ENCODE data around the gene SMC5. TPM values are rescaled to one million over a fixed set of nuclear protein-coding genes. Genes with fewer than 3 reads are reported as not detected.
"Not testable (repeated sequence)": the region's sequence is repeated elsewhere in the genome, so short reads cannot be mapped to it uniquely, and the experiment has no call there.

SMC5 gene
- total RNA-seq, 3 donors from 2014 or later = 35.9 to 44.3 (median 38.1) TPM

GRCh38 chr9:70292253-70292652 is 33.5 kb downstream of the SMC5 start:
- no peak overlapping the region for H3K4me3 Mint-ChIP-seq
- no peaks in the 10 kb centered on the region for H3K27me3 Mint-ChIP-seq (ENCODE audit: low read depth)
- DNase-seq (no peak), ATAC-seq (no peak)
- peaks cover 8% of the 10 kb centered on the region for H3K4me1 Mint-ChIP-seq (ENCODE audit: low read depth)
- peaks cover 3% of the 10 kb centered on the region for H3K9me3 Mint-ChIP-seq
- peaks cover 60% of the 10 kb centered on the region for H3K36me3 Mint-ChIP-seq (ENCODE audit: insufficient read depth)

- peaks cover 55% of the 10 kb centered on the region for H3K36me3 Mint-ChIP-seq (ENCODE audit: insufficient read depth)
- peaks cover 3% of the 10 kb centered on the region for H3K9me3 Mint-ChIP-seq
- H3K4me1 Mint-ChIP-seq (ENCODE audit: low read depth) = peaks cover 8% of the 10 kb centered on the region
- ATAC-seq (no peak), DNase-seq (no peak)
- H3K27me3 Mint-ChIP-seq (ENCODE audit: low read depth) = no peaks in the 10 kb centered on the region
- H3K4me3 Mint-ChIP-seq = no peak overlapping the region
These were observed 34.4 kb downstream of the SMC5 start for GRCh38 chr9:70293214-70293613.

GRCh38 chr9:70297141-70297540 is 38.4 kb downstream of the SMC5 start:
- peaks cover 57% of the 10 kb centered on the region for H3K36me3 Mint-ChIP-seq (ENCODE audit: insufficient read depth)
- no peaks in the 10 kb centered on the region for H3K27me3 Mint-ChIP-seq (ENCODE audit: low read depth)
- ATAC-seq (no peak), DNase-seq (no peak)
- H3K9me3 Mint-ChIP-seq = peaks cover 4% of the 10 kb centered on the region
- H3K4me3 Mint-ChIP-seq = no peak overlapping the region
- H3K4me1 Mint-ChIP-seq (ENCODE audit: low read depth) = peaks cover 12% of the 10 kb centered on the region

- ATAC-seq (no peak), DNase-seq (no peak)
These were observed 39.5 kb downstream of the SMC5 start for GRCh38 chr9:70298245-70298771.

GRCh38 chr9:70303268-70303667 is 44.5 kb downstream of the SMC5 start:
- H3K36me3 Mint-ChIP-seq (ENCODE audit: insufficient read depth) = peaks cover 48% of the 10 kb centered on the region
- no peak for ATAC-seq
- DNase-seq = no peak
- H3K4me1 Mint-ChIP-seq (ENCODE audit: low read depth) = peaks cover 4% of the 10 kb centered on the region
- H3K9me3 Mint-ChIP-seq = peaks cover 4% of the 10 kb centered on the region
- no peaks in the 10 kb centered on the region for H3K27me3 Mint-ChIP-seq (ENCODE audit: low read depth)
- no peak overlapping the region for H3K4me3 Mint-ChIP-seq

More at GRCh38 chr9:70298245-70298771, 39.5 kb downstream of the SMC5 start:
- H3K27me3 Mint-ChIP-seq (ENCODE audit: low read depth) = no peaks in the 10 kb centered on the region
- peaks cover 57% of the 10 kb centered on the region for H3K36me3 Mint-ChIP-seq (ENCODE audit: insufficient read depth)
- peaks cover 4% of the 10 kb centered on the region for H3K9me3 Mint-ChIP-seq
- H3K4me1 Mint-ChIP-seq (ENCODE audit: low read depth) = peaks cover 12% of the 10 kb centered on the region
- no peak overlapping the region for H3K4me3 Mint-ChIP-seq

GRCh38 chr9:70304810-70305209 is 46.0 kb downstream of the SMC5 start:
- peaks cover 47% of the 10 kb centered on the region for H3K36me3 Mint-ChIP-seq (ENCODE audit: insufficient read depth)
- DNase-seq = no peak
- H3K27me3 Mint-ChIP-seq (ENCODE audit: low read depth) = no peaks in the 10 kb centered on the region
- peaks cover 4% of the 10 kb centered on the region for H3K4me1 Mint-ChIP-seq (ENCODE audit: low read depth)
- peaks cover 4% of the 10 kb centered on the region for H3K9me3 Mint-ChIP-seq
- ATAC-seq = no peak
- H3K4me3 Mint-ChIP-seq = no peak overlapping the region

- Mint-ChIP-seq H3K36me3 (ENCODE audit: insufficient read depth) (peaks cover 48% of the 10 kb centered on the region), H3K27me3 (ENCODE audit: low read depth) (no peaks in the 10 kb centered on the region), H3K4me3 (no peak overlapping the region), H3K9me3 (no peaks in the 10 kb centered on the region), H3K4me1 (ENCODE audit: low read depth) (peaks cover 4% of the 10 kb centered on the region)
- ATAC-seq = no peak
- no peak for DNase-seq
These were observed 56.6 kb downstream of the SMC5 start for GRCh38 chr9:70315389-70315788.

GRCh38 chr9:70318002-70318401 is 59.2 kb downstream of the SMC5 start:
- H3K27me3 Mint-ChIP-seq (ENCODE audit: low read depth) = no peaks in the 10 kb centered on the region
- no peaks in the 10 kb centered on the region for H3K4me1 Mint-ChIP-seq (ENCODE audit: low read depth)
- ATAC-seq = no peak
- H3K36me3 Mint-ChIP-seq (ENCODE audit: insufficient read depth) = peaks cover 41% of the 10 kb centered on the region
- H3K9me3 Mint-ChIP-seq = no peaks in the 10 kb centered on the region
- no peak for DNase-seq
- no peak overlapping the region for H3K4me3 Mint-ChIP-seq

GRCh38 chr9:70322096-70322495 is 63.3 kb downstream of the SMC5 start:
- DNase-seq = no peak
- H3K27me3 Mint-ChIP-seq (ENCODE audit: low read depth) = no peaks in the 10 kb centered on the region

GRCh38 chr9:70324963-70325362 is 66.2 kb downstream of the SMC5 start:
- no peak overlapping the region for H3K4me3 Mint-ChIP-seq
- DNase-seq (no peak), ATAC-seq (no peak)
- H3K27me3 Mint-ChIP-seq (ENCODE audit: low read depth) = no peaks in the 10 kb centered on the region
- peaks cover 69% of the 10 kb centered on the region for H3K36me3 Mint-ChIP-seq (ENCODE audit: insufficient read depth)
- no peaks in the 10 kb centered on the region for H3K4me1 Mint-ChIP-seq (ENCODE audit: low read depth)
- peaks cover 10% of the 10 kb centered on the region for H3K9me3 Mint-ChIP-seq

More at GRCh38 chr9:70322096-70322495, 63.3 kb downstream of the SMC5 start:
- Mint-ChIP-seq H3K4me3 (no peak overlapping the region), H3K9me3 (no peaks in the 10 kb centered on the region), H3K4me1 (ENCODE audit: low read depth) (no peaks in the 10 kb centered on the region), H3K36me3 (ENCODE audit: insufficient read depth) (peaks cover 56% of the 10 kb centered on the region)
- no peak for ATAC-seq

GRCh38 chr9:70328625-70329024 is 69.8 kb downstream of the SMC5 start:
- H3K4me3 Mint-ChIP-seq; H3K27me3 Mint-ChIP-seq (ENCODE audit: low read depth); DNase-seq; ATAC-seq; H3K4me1 Mint-ChIP-seq (ENCODE audit: low read depth): not testable (repeated sequence)
- H3K9me3 Mint-ChIP-seq = peaks cover 10% of the 10 kb centered on the region
- H3K36me3 Mint-ChIP-seq (ENCODE audit: insufficient read depth) = peaks cover 63% of the 10 kb centered on the region

GRCh38 chr9:70340572-70340971 is 81.8 kb downstream of the SMC5 start:
- peaks cover 23% of the 10 kb centered on the region for H3K36me3 Mint-ChIP-seq (ENCODE audit: insufficient read depth)
- DNase-seq (no peak), ATAC-seq (no peak)

GRCh38 chr9:70347046-70347445 is 88.3 kb downstream of the SMC5 start:
- H3K36me3 Mint-ChIP-seq (ENCODE audit: insufficient read depth) = peaks cover 27% of the 10 kb centered on the region

More at GRCh38 chr9:70340572-70340971, 81.8 kb downstream of the SMC5 start:
- Mint-ChIP-seq H3K27me3 (ENCODE audit: low read depth) (no peaks in the 10 kb centered on the region), H3K4me3 (no peak overlapping the region), H3K4me1 (ENCODE audit: low read depth) (peaks cover 7% of the 10 kb centered on the region), H3K9me3 (no peaks in the 10 kb centered on the region)

GRCh38 chr9:70352356-70352755 is 93.6 kb downstream of the SMC5 start:
- H3K4me1 Mint-ChIP-seq (ENCODE audit: low read depth) = peaks cover 1% of the 10 kb centered on the region
- no peak for ATAC-seq
- H3K4me3 Mint-ChIP-seq = no peak overlapping the region
- no peaks in the 10 kb centered on the region for H3K9me3 Mint-ChIP-seq
- H3K36me3 Mint-ChIP-seq (ENCODE audit: insufficient read depth) = peaks cover 12% of the 10 kb centered on the region
- H3K27me3 Mint-ChIP-seq (ENCODE audit: low read depth) = no peaks in the 10 kb centered on the region
- DNase-seq = no peak

More at GRCh38 chr9:70347046-70347445, 88.3 kb downstream of the SMC5 start:
- Mint-ChIP-seq H3K9me3 (no peaks in the 10 kb centered on the region), H3K4me3 (no peak overlapping the region), H3K4me1 (ENCODE audit: low read depth) (no peaks in the 10 kb centered on the region), H3K27me3 (ENCODE audit: low read depth) (no peaks in the 10 kb centered on the region)
- ATAC-seq (no peak), DNase-seq (no peak)

GRCh38 chr9:70352802-70353201 is 94.0 kb downstream of the SMC5 start:
- peaks cover 11% of the 10 kb centered on the region for H3K36me3 Mint-ChIP-seq (ENCODE audit: insufficient read depth)
- ATAC-seq = no peak

More at GRCh38 chr9:70352802-70353201, 94.0 kb downstream of the SMC5 start:
- H3K9me3 Mint-ChIP-seq = no peaks in the 10 kb centered on the region
- H3K4me1 Mint-ChIP-seq (ENCODE audit: low read depth) = peaks cover 1% of the 10 kb centered on the region
- H3K27me3 Mint-ChIP-seq (ENCODE audit: low read depth) = no peaks in the 10 kb centered on the region
- no peak for DNase-seq
- no peak overlapping the region for H3K4me3 Mint-ChIP-seq

Data from activated T-cell treated with anti-CD3 and anti-CD28 coated beads, Interleukin-2, amount 50 U/mL, for 4 hours (primary cell).